ENCODE measurements around the gene ATP2B2.

The ATP2B2 gene

DNA sequence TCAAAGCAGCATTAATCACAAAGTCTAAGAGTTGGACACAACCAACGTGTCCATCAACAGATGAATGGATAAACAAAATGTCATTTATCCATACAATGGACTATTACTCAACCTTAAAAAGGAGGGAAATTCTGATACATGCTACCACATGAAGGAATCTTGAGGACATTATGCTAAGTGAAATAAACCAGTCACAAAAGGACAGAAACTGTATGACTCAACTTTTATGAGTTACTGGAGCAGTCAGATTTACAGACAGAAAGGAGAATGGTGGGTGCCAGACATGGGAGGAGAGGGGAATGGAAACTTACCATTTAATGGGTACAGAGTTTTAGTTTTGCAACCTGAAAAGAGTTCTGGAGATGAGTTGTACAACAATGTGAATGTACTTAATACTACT lies 141.5 kb downstream of the ATP2B2 start:
- Histone ChIP-seq H3K14ac (ENCODE audit: low read length in 2 of 2) (no peak overlapping the region), H3K36me3 (ENCODE audit: control insufficient read depth in 1 of 2, insufficient read depth in 2 of 2, low read depth in 1 of 2, low read length in 2 of 2) (no peaks in the 10 kb centered on the region), H3K4me2 (ENCODE audit: low read length, poor library complexity, severe bottlenecking) (no peak overlapping the region), H3K27me3 (ENCODE audit: control insufficient read depth in 1 of 2, insufficient read depth in 1 of 2, low read length in 2 of 2) (peaks cover 0 to 9% of the 10 kb centered on the region in 2 experiments), H3K9me3 (ENCODE audit: control insufficient read depth, low read length) (peaks cover 10% of the 10 kb centered on the region), H3K79me1 (replicated peaks; ENCODE audit: low read length, poor library complexity, severe bottlenecking) (no peaks in the 10 kb centered on the region), H4K8ac (ENCODE audit: low read length) (no peak overlapping the region), H3K27ac (ENCODE audit: low read length, poor library complexity, severe bottlenecking) (no peak overlapping the region), H3K18ac (ENCODE audit: low read depth in 1 of 2, low read length in 2 of 2) (no peak overlapping the region), H2BK12ac (ENCODE audit: low read length in 2 of 2) (no peak overlapping the region), H3K23ac (ENCODE audit: low read length in 2 of 2) (no peak overlapping the region), H2BK5ac (ENCODE audit: low read depth, low read length, poor library complexity, severe bottlenecking) (no peak overlapping the region), H2BK120ac (ENCODE audit: low read depth, low read length) (no peak overlapping the region), H3K4me3 (ENCODE audit: insufficient read depth in 1 of 2, low read depth in 1 of 2, low read length in 2 of 2) (no peak overlapping the region), H3K4ac (ENCODE audit: low read depth in 1 of 2, low read length in 2 of 2) (no peak overlapping the region), H2BK15ac (ENCODE audit: low read depth, poor library complexity, severe bottlenecking) (no peak overlapping the region), H3K4me1 (ENCODE audit: control insufficient read depth, insufficient read depth, low read depth, low read length) (peaks cover 16% of the 10 kb centered on the region), H2AFZ (ENCODE audit: low read depth, low read length) (no peak overlapping the region), H4K91ac (ENCODE audit: low read length) (no peak overlapping the region), H3K9ac (ENCODE audit: low read length) (no peak overlapping the region), H2AK5ac (ENCODE audit: low read length, severe bottlenecking) (no peak overlapping the region)
- WGBS: 55% methylated on average over 1 of the region's 1 CpG
- peak; percentile 10 for DNase-seq

DNA sequence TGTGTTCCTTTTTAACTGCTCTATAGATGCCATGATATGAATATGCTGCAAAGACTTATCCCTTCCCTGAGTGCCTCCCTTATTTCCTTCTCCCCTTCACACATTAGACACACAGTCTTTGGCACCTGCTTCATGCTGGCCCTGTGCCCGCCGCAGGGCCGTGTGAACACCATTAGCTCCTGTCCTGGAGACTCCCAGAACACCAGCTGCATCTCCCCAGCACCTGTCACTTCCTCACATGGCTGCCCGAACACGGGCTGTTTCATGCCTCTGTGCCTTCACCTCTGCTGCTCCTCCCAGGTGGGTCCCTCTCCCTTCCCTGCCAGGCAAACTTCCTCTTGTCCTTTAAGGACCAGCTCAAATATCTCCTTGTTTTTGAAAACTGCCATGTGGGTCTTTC lies 144.0 kb downstream of the ATP2B2 start:
- H3K23ac ChIP-seq (ENCODE audit: low read length in 2 of 2): no peak overlapping the region
- no peaks in the 10 kb centered on the region for H3K79me1 ChIP-seq (replicated peaks; ENCODE audit: low read length, poor library complexity, severe bottlenecking)
- no peak overlapping the region for H3K14ac ChIP-seq (ENCODE audit: low read length in 2 of 2)
- H2AFZ ChIP-seq (ENCODE audit: low read depth, low read length): no peak overlapping the region
- no peak overlapping the region for H4K91ac ChIP-seq (ENCODE audit: low read length)
- H4K8ac ChIP-seq (ENCODE audit: low read length): no peak overlapping the region
- no peak overlapping the region for H3K4me3 ChIP-seq (ENCODE audit: insufficient read depth in 1 of 2, low read depth in 1 of 2, low read length in 2 of 2)
- no peak overlapping the region for H2BK12ac ChIP-seq (ENCODE audit: low read length in 2 of 2)
- peaks cover 10% of the 10 kb centered on the region for H3K9me3 ChIP-seq (ENCODE audit: control insufficient read depth, low read length)
- H3K27ac ChIP-seq (ENCODE audit: low read length, poor library complexity, severe bottlenecking): no peak overlapping the region
- no peak overlapping the region for H2BK5ac ChIP-seq (ENCODE audit: low read depth, low read length, poor library complexity, severe bottlenecking)
- no peak overlapping the region for H3K9ac ChIP-seq (ENCODE audit: low read length)
- H3K4me1 ChIP-seq (ENCODE audit: control insufficient read depth, insufficient read depth, low read depth, low read length): peaks cover 16% of the 10 kb centered on the region
- DNase-seq: no peak
- no peak overlapping the region for H2AK5ac ChIP-seq (ENCODE audit: low read length, severe bottlenecking)
- H3K4ac ChIP-seq (ENCODE audit: low read depth in 1 of 2, low read length in 2 of 2): no peak overlapping the region
- no peaks in the 10 kb centered on the region for H3K36me3 ChIP-seq (ENCODE audit: control insufficient read depth in 1 of 2, insufficient read depth in 2 of 2, low read depth in 1 of 2, low read length in 2 of 2)
- 87% methylated on average over 5 of the region's 5 CpGs for WGBS
- peaks cover 0 to 9% of the 10 kb centered on the region in 2 experiments for H3K27me3 ChIP-seq (ENCODE audit: control insufficient read depth in 1 of 2, insufficient read depth in 1 of 2, low read length in 2 of 2)
- no peak overlapping the region for H2BK15ac ChIP-seq (ENCODE audit: low read depth, poor library complexity, severe bottlenecking)
- H3K18ac ChIP-seq (ENCODE audit: low read depth in 1 of 2, low read length in 2 of 2): no peak overlapping the region
- H2BK120ac ChIP-seq (ENCODE audit: low read depth, low read length): no peak overlapping the region
- no peak overlapping the region for H3K4me2 ChIP-seq (ENCODE audit: low read length, poor library complexity, severe bottlenecking)

- H2BK5ac ChIP-seq (ENCODE audit: low read depth, low read length, poor library complexity, severe bottlenecking): no peak overlapping the region
- H3K4me3 ChIP-seq (ENCODE audit: insufficient read depth in 1 of 2, low read depth in 1 of 2, low read length in 2 of 2): no peak overlapping the region
- no peak overlapping the region for H4K91ac ChIP-seq (ENCODE audit: low read length)
- no peak for DNase-seq
- H3K18ac ChIP-seq (ENCODE audit: low read depth in 1 of 2, low read length in 2 of 2): no peak overlapping the region
- WGBS: over 99% methylated on average over 7 of the region's 7 CpGs
- H2BK120ac ChIP-seq (ENCODE audit: low read depth, low read length): no peak overlapping the region
- peaks cover 12% of the 10 kb centered on the region for H3K4me1 ChIP-seq (ENCODE audit: control insufficient read depth, insufficient read depth, low read depth, low read length)
- no peaks in the 10 kb centered on the region for H3K79me1 ChIP-seq (replicated peaks; ENCODE audit: low read length, poor library complexity, severe bottlenecking)
- H3K27me3 ChIP-seq (ENCODE audit: control insufficient read depth in 1 of 2, insufficient read depth in 1 of 2, low read length in 2 of 2): peaks cover 0 to 9% of the 10 kb centered on the region in 2 experiments
- peaks cover 10% of the 10 kb centered on the region for H3K9me3 ChIP-seq (ENCODE audit: control insufficient read depth, low read length)
- H2BK15ac ChIP-seq (ENCODE audit: low read depth, poor library complexity, severe bottlenecking): no peak overlapping the region
- H3K23ac ChIP-seq (ENCODE audit: low read length in 2 of 2): no peak overlapping the region
- H3K4ac ChIP-seq (ENCODE audit: low read depth in 1 of 2, low read length in 2 of 2): no peak overlapping the region
- no peak overlapping the region for H2AFZ ChIP-seq (ENCODE audit: low read depth, low read length)
- no peaks in the 10 kb centered on the region for H3K36me3 ChIP-seq (ENCODE audit: control insufficient read depth in 1 of 2, insufficient read depth in 2 of 2, low read depth in 1 of 2, low read length in 2 of 2)
- H3K14ac ChIP-seq (ENCODE audit: low read length in 2 of 2): no peak overlapping the region
- no peak overlapping the region for H3K9ac ChIP-seq (ENCODE audit: low read length)
- H4K8ac ChIP-seq (ENCODE audit: low read length): no peak overlapping the region
- no peak overlapping the region for H2AK5ac ChIP-seq (ENCODE audit: low read length, severe bottlenecking)
- no peak overlapping the region for H3K4me2 ChIP-seq (ENCODE audit: low read length, poor library complexity, severe bottlenecking)
- H2BK12ac ChIP-seq (ENCODE audit: low read length in 2 of 2): no peak overlapping the region
- H3K27ac ChIP-seq (ENCODE audit: low read length, poor library complexity, severe bottlenecking): no peak overlapping the region
Measured at GRCh38 chr3:10360478-10360877, 144.9 kb downstream of the ATP2B2 start.

DNA sequence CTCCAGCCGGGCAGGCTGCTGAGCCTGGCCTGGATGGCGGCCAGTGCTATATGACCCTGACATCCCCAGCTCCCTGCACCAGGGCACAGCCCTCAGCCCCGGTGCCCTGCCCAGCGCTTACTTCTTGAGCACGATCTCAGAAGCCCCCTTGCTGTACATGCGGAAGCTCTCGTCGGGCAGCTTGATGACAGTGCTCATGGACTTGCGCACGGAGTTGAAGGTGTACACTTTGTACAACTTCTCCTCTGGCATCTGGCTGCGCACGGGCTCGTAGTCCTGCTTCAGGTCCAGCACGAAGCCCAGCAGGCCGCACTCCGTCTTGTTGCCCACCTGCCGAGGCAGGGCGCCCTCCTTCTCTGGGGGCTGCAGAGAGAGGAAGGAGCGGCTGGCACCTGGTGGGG lies 145.6 kb downstream of the ATP2B2 start:
- Histone ChIP-seq H3K9ac (ENCODE audit: low read length) (no peak overlapping the region), H3K14ac (ENCODE audit: low read length in 2 of 2) (peak overlapping the region in 1 of 2 experiments; percentile 35), H3K18ac (ENCODE audit: low read depth in 1 of 2, low read length in 2 of 2) (peak overlapping the region in 1 of 2 experiments; percentile 16), H4K8ac (ENCODE audit: low read length) (no peak overlapping the region), H3K4me1 (ENCODE audit: control insufficient read depth, insufficient read depth, low read depth, low read length) (peaks cover 14% of the 10 kb centered on the region), H2BK120ac (ENCODE audit: low read depth, low read length) (no peak overlapping the region), H2BK15ac (ENCODE audit: low read depth, poor library complexity, severe bottlenecking) (no peak overlapping the region), H3K23ac (ENCODE audit: low read length in 2 of 2) (no peak overlapping the region), H3K4ac (ENCODE audit: low read depth in 1 of 2, low read length in 2 of 2) (no peak overlapping the region), H2BK5ac (ENCODE audit: low read depth, low read length, poor library complexity, severe bottlenecking) (no peak overlapping the region), H3K27ac (ENCODE audit: low read length, poor library complexity, severe bottlenecking) (no peak overlapping the region), H3K4me3 (ENCODE audit: insufficient read depth in 1 of 2, low read depth in 1 of 2, low read length in 2 of 2) (no peak overlapping the region), H3K9me3 (ENCODE audit: control insufficient read depth, low read length) (peaks cover 10% of the 10 kb centered on the region), H2AFZ (ENCODE audit: low read depth, low read length) (no peak overlapping the region), H3K36me3 (ENCODE audit: control insufficient read depth in 1 of 2, insufficient read depth in 2 of 2, low read depth in 1 of 2, low read length in 2 of 2) (no peaks in the 10 kb centered on the region), H3K79me1 (replicated peaks; ENCODE audit: low read length, poor library complexity, severe bottlenecking) (no peaks in the 10 kb centered on the region), H3K4me2 (ENCODE audit: low read length, poor library complexity, severe bottlenecking) (no peak overlapping the region), H4K91ac (ENCODE audit: low read length) (peak overlapping the region; percentile 0), H2AK5ac (ENCODE audit: low read length, severe bottlenecking) (no peak overlapping the region), H3K27me3 (ENCODE audit: control insufficient read depth in 1 of 2, insufficient read depth in 1 of 2, low read length in 2 of 2) (peaks cover 0 to 9% of the 10 kb centered on the region in 2 experiments), H2BK12ac (ENCODE audit: low read length in 2 of 2) (peak overlapping the region in 1 of 2 experiments; percentile 70)
- no peak for DNase-seq
- 96% methylated on average over 18 of the region's 19 CpGs for WGBS
